HG02588 (cell line): Measurements from ENCODE around the gene RHBDD2.

Source experiments
- ATAC-seq: cut with Tn5 transposase; IDR thresholded peaks from one replicate; pipeline ENCODE4 v1.9.1; 2021; ENCODE audit warnings: mild to moderate bottlenecking, moderate library complexity; ENCODE audit not compliant: unreplicated experiment

RHBDD2 gene

GRCh38 chr7:75916259-75916658, 37.4 kb downstream of the RHBDD2 start:
- ATAC-seq, result no peak

- ATAC-seq, result no peak
Measured at GRCh38 chr7:75916685-75917634, 38.1 kb downstream of the RHBDD2 start.

- ATAC-seq, result no peak
Measured at GRCh38 chr7:75920431-75921161, 41.8 kb downstream of the RHBDD2 start.

GRCh38 chr7:75921479-75921878, 42.6 kb downstream of the RHBDD2 start:
- ATAC-seq, result no peak

- no peak for ATAC-seq
Measured at GRCh38 chr7:75922966-75923603, 44.3 kb downstream of the RHBDD2 start.

GRCh38 chr7:75924256-75924655, 45.4 kb downstream of the RHBDD2 start:
- no peak for ATAC-seq

- no peak for ATAC-seq
Measured at GRCh38 chr7:75924889-75925288, 46.1 kb downstream of the RHBDD2 start.

- ATAC-seq, result no peak
Measured at GRCh38 chr7:75925717-75926435, 47.0 kb downstream of the RHBDD2 start.

GRCh38 chr7:75928568-75928914, 49.7 kb downstream of the RHBDD2 start:
- no peak for ATAC-seq

- ATAC-seq, result no peak
Measured at GRCh38 chr7:75931680-75932079, 52.8 kb downstream of the RHBDD2 start.

GRCh38 chr7:75937958-75938786, 59.3 kb downstream of the RHBDD2 start:
- ATAC-seq, result no peak
